Esophagus muscularis mucosa (tissue), 3 donors: ENCODE results near the gene KMT2D.

ENCODE experiments used
- POLR2A ChIP-seq: fragments of 450-650 bp; IDR thresholded peaks from one replicate; pipeline ENCODE4 v1.6.1; 2017; ENCODE audit warnings: antibody characterized with exemption, moderate library complexity, mild to moderate bottlenecking, low read depth
- POLR2AphosphoS5 ChIP-seq, 2 donors: sonication (generic); formaldehyde crosslinking; IDR thresholded peaks; one replicate each; pipeline ENCODE4 v1.6.1; 2017; ENCODE audit warnings: antibody characterized with exemption in 2 of 2
- TF ChIP-seq, protein P1 (sequence below), 3 experiments: fragments of 200-600 bp in 2 of 3; fragments of 450-650 bp in 1 of 3; sonication (generic) in 2 of 3; IDR thresholded peaks; one replicate each; pipeline ENCODE4 v1.5.1; 2017 to 2019; ENCODE audit warnings: antibody characterized with exemption in 3 of 3, mild to moderate bottlenecking in 2 of 3, moderate library complexity in 1 of 3

DNA sequence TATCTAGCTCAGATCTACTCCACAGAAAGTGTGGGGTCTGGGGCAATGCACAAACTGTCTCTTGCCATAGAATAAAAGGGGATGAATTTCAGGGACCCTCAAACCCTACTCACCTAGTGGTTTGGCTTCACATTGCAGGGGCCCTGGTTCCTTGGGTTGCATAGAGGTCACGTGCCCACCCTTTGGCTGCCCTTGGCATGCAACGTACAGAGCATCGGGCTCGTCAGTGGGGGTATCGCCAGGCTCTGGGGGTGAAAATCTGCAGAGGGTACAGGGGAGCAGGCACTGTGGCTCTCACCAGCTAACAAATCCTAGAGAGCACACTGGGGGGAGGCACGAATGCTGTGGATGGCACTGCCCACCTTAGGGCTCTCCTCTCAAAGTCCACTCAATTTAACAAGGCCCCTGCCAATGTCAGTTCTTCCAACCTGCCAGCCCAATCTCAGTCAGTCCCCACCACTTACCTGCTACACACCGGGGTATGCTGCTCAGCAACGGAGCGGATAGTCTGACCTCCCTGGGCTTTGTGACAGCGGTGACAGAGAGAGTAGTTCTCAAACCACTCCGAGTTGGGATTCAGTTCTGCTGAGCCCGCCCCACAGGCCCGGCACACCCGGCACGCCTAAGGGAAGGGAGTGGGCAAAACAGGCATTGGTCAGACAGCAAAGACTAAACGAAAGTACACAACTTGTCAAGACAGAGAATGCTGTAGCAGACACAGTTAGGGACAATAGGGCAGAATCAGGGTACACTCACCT, 8.0 kb downstream of the KMT2D start:
- TF ChIP-seq POLR2AphosphoS5 (IDR thresholded peaks at IDR 0.05) (no peak), POLR2A (no peak)
- TF ChIP-seq, protein P1, sequence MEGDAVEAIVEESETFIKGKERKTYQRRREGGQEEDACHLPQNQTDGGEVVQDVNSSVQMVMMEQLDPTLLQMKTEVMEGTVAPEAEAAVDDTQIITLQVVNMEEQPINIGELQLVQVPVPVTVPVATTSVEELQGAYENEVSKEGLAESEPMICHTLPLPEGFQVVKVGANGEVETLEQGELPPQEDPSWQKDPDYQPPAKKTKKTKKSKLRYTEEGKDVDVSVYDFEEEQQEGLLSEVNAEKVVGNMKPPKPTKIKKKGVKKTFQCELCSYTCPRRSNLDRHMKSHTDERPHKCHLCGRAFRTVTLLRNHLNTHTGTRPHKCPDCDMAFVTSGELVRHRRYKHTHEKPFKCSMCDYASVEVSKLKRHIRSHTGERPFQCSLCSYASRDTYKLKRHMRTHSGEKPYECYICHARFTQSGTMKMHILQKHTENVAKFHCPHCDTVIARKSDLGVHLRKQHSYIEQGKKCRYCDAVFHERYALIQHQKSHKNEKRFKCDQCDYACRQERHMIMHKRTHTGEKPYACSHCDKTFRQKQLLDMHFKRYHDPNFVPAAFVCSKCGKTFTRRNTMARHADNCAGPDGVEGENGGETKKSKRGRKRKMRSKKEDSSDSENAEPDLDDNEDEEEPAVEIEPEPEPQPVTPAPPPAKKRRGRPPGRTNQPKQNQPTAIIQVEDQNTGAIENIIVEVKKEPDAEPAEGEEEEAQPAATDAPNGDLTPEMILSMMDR (IDR thresholded peaks at IDR 0.05), result no peak
